ENCODE data around the gene COMMD9. TPM values are rescaled to one million over a fixed set of nuclear protein-coding genes. Genes with fewer than 3 reads are reported as not detected.
A peak's percentile ranks its signal among the peaks of the same experiment; 100 is the strongest.

The COMMD9 gene
- total and polyA plus RNA-seq, 2 experiments from 2014 or later, result 50.3 to 95.3 TPM

GRCh38 chr11:36304351-36304750 is 15.1 kb upstream of the COMMD9 start:
- H3K27me3 ChIP-seq, result no peaks in the 10 kb centered on the region
- H3K9me3 ChIP-seq (ENCODE audit: low read depth), result no peaks in the 10 kb centered on the region
- no peak overlapping the region for H3K27ac ChIP-seq
- no peak overlapping the region for H3K4me2 ChIP-seq
- H2AFZ ChIP-seq, result no peak overlapping the region
- H3K79me2 ChIP-seq, result no peaks in the 10 kb centered on the region
- no peaks in the 10 kb centered on the region for H3K9me2 ChIP-seq (replicated peaks; ENCODE audit: insufficient read depth)
- TF ChIP-seq, protein P1, sequence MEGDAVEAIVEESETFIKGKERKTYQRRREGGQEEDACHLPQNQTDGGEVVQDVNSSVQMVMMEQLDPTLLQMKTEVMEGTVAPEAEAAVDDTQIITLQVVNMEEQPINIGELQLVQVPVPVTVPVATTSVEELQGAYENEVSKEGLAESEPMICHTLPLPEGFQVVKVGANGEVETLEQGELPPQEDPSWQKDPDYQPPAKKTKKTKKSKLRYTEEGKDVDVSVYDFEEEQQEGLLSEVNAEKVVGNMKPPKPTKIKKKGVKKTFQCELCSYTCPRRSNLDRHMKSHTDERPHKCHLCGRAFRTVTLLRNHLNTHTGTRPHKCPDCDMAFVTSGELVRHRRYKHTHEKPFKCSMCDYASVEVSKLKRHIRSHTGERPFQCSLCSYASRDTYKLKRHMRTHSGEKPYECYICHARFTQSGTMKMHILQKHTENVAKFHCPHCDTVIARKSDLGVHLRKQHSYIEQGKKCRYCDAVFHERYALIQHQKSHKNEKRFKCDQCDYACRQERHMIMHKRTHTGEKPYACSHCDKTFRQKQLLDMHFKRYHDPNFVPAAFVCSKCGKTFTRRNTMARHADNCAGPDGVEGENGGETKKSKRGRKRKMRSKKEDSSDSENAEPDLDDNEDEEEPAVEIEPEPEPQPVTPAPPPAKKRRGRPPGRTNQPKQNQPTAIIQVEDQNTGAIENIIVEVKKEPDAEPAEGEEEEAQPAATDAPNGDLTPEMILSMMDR (IDR thresholded peaks at IDR 0.05; ENCODE audit: poor library complexity), result no peak
- TF ChIP-seq EZH2phosphoT487 (IDR thresholded peaks at IDR 0.05; ENCODE audit: low read depth, severe bottlenecking, unreplicated experiment) (no peak), EZH2 (IDR thresholded peaks at IDR 0.05; ENCODE audit: borderline replicate concordance) (no peak)
- no peaks in the 10 kb centered on the region for H3K4me1 ChIP-seq (ENCODE audit: insufficient read depth)
- 58% methylated on average over 1 of the region's 1 CpG for WGBS (ENCODE audit: low lambda C conversion rate, missing lambda C conversion rate)
- no peaks in the 10 kb centered on the region for H4K20me1 ChIP-seq (ENCODE audit: insufficient read depth, poor library complexity, severe bottlenecking)
- no peak for DNase-seq (ENCODE audit: low spot score)
- no peak overlapping the region for H3K4me3 ChIP-seq
- H3K36me3 ChIP-seq (replicated peaks; ENCODE audit: insufficient read depth, low read depth), result no peaks in the 10 kb centered on the region

DNA sequence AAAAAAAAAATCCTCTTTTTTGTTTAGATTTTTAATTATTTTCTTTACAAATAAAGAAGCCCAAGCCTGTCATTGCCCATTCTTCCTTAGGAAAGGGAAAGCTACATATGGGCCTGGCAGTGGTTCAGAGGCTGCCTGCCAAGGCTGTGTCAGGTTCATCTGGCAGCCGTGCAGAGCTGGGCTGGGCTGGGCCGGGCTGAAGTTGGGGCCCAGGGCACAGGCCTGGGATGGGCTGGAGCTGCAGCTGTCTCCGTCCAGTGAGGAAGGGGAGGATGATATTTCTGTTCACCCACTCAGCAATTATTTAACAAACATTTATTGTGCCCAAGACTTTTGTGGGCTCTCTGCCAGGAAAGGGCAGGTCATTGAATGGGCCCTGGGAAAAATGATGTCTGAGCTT is 11.4 kb upstream of the COMMD9 start:
- peak; percentile 35 for DNase-seq (ENCODE audit: low spot score)
- Histone ChIP-seq H3K36me3 (replicated peaks; ENCODE audit: insufficient read depth, low read depth) (no peaks in the 10 kb centered on the region), H3K9me3 (ENCODE audit: low read depth) (no peaks in the 10 kb centered on the region), H3K4me2 (no peak overlapping the region), H2AFZ (no peak overlapping the region), H4K20me1 (ENCODE audit: insufficient read depth, poor library complexity, severe bottlenecking) (no peaks in the 10 kb centered on the region), H3K4me3 (no peak overlapping the region), H3K9me2 (replicated peaks; ENCODE audit: insufficient read depth) (no peaks in the 10 kb centered on the region), H3K27me3 (no peaks in the 10 kb centered on the region), H3K79me2 (no peaks in the 10 kb centered on the region), H3K27ac (no peak overlapping the region), H3K4me1 (ENCODE audit: insufficient read depth) (no peaks in the 10 kb centered on the region)
- 71% methylated on average over 3 of the region's 3 CpGs for WGBS (ENCODE audit: low lambda C conversion rate, missing lambda C conversion rate)
- TF ChIP-seq EZH2 (IDR thresholded peaks at IDR 0.05; ENCODE audit: borderline replicate concordance) (no peak), EZH2phosphoT487 (IDR thresholded peaks at IDR 0.05; ENCODE audit: low read depth, severe bottlenecking, unreplicated experiment) (no peak)
- TF ChIP-seq, protein P1 (IDR thresholded peaks at IDR 0.05; ENCODE audit: poor library complexity), result no peak

- Histone ChIP-seq H3K27ac (no peak overlapping the region), H2AFZ (no peak overlapping the region), H3K9me2 (replicated peaks; ENCODE audit: insufficient read depth) (no peaks in the 10 kb centered on the region), H4K20me1 (ENCODE audit: insufficient read depth, poor library complexity, severe bottlenecking) (no peaks in the 10 kb centered on the region), H3K4me3 (no peak overlapping the region), H3K27me3 (no peaks in the 10 kb centered on the region), H3K9me3 (ENCODE audit: low read depth) (no peaks in the 10 kb centered on the region), H3K79me2 (no peaks in the 10 kb centered on the region), H3K4me1 (ENCODE audit: insufficient read depth) (no peaks in the 10 kb centered on the region), H3K4me2 (no peak overlapping the region), H3K36me3 (replicated peaks; ENCODE audit: insufficient read depth, low read depth) (no peaks in the 10 kb centered on the region)
- TF ChIP-seq EZH2 (IDR thresholded peaks at IDR 0.05; ENCODE audit: borderline replicate concordance) (no peak), EZH2phosphoT487 (IDR thresholded peaks at IDR 0.05; ENCODE audit: low read depth, severe bottlenecking, unreplicated experiment) (no peak)
- TF ChIP-seq, protein P1 (IDR thresholded peaks at IDR 0.05; ENCODE audit: poor library complexity), result no peak
- WGBS (ENCODE audit: low lambda C conversion rate, missing lambda C conversion rate), result 82% methylated on average over 8 of the region's 8 CpGs
- no peak for DNase-seq (ENCODE audit: low spot score)
Observed at GRCh38 chr11:36296884-36297543, 7.8 kb upstream of the COMMD9 start.

Measured in hepatocyte (in vitro differentiated cells).